ENCODE results near the gene NFE2L1. TPM values are rescaled to one million over a fixed set of nuclear protein-coding genes. Genes with fewer than 3 reads are reported as not detected.

Gene NFE2L1
- total RNA-seq, 1 experiment from 2014 or later: 149 TPM

DNA sequence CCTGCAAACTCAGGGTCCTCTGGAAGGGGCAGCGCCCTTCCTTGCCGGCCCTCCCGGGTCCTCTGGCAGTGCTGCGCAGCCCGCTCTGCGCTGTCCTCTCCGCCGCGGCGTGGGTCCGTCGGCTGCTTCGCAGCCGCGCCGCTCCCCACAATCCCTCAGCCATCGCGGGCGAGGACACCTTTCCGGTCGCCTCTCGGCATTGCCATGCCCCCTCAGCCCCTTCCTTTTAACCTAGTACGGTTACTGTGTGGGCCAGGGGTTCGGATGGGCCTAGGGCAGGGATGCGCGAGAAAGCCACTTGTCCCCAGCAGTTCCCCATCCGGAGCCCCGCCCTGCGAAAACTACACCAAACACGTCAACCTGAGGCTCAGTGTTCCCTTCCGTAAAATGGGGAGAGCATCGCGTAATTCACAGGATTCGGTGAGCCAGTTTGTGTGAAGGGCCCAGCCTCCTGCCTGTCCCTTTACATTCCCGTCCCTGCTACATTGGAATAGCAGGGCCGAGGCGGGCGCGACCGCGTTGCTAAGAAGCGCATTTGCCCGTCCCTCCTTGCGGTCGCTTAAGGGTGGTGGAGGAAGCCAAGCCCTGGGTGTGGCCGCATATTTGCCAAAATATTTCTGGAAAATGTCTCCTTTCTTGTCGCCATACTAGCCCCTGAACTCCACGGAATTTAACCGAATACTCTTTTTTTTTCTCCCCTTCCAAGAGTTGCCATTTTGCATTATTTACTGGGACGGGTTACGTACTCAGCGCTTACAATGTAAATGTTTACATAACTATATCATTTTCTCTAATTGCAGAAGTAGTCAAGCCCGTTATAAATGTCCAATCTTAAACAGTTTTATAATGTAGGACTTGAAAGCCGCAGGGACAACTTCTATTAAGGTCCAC is 23.8 kb upstream of the NFE2L1 start:
- TF ChIP-seq, protein P1, sequence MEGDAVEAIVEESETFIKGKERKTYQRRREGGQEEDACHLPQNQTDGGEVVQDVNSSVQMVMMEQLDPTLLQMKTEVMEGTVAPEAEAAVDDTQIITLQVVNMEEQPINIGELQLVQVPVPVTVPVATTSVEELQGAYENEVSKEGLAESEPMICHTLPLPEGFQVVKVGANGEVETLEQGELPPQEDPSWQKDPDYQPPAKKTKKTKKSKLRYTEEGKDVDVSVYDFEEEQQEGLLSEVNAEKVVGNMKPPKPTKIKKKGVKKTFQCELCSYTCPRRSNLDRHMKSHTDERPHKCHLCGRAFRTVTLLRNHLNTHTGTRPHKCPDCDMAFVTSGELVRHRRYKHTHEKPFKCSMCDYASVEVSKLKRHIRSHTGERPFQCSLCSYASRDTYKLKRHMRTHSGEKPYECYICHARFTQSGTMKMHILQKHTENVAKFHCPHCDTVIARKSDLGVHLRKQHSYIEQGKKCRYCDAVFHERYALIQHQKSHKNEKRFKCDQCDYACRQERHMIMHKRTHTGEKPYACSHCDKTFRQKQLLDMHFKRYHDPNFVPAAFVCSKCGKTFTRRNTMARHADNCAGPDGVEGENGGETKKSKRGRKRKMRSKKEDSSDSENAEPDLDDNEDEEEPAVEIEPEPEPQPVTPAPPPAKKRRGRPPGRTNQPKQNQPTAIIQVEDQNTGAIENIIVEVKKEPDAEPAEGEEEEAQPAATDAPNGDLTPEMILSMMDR (conservative IDR thresholded peaks at IDR 0.05; ENCODE audit: low read depth, low read length): no peak
- no peak for TF ChIP-seq EZH2 (IDR thresholded peaks at IDR 0.05; ENCODE audit: borderline replicate concordance, low read depth, low read length, poor library complexity, severe bottlenecking)
- no peaks in the 10 kb centered on the region for H3K36me3 ChIP-seq (ENCODE audit: insufficient read depth, low read length, poor library complexity, severe bottlenecking)
- peak; percentile 68 for DNase-seq (ENCODE audit: low spot score)
- peak overlapping the region; percentile 57 for H3K27ac ChIP-seq (ENCODE audit: low read depth, low read length, poor library complexity, severe bottlenecking)
- no peaks in the 10 kb centered on the region for H3K9me3 ChIP-seq (ENCODE audit: low read depth, low read length, poor library complexity, severe bottlenecking)
- intact Hi-C loops (cut with micrococcal nuclease; ENCODE audit: unreplicated experiment): loop anchor here (1.0 to 10.0 kb wide), 4 partner anchors 24 to 594 kb away; partner anchors contain the start of gene NFE2L1
- ChIA-PET CTCF (interaction anchor here (0.7 to 1.4 kb wide), 7 partner anchors 30 to 125 kb away, joined by 3 to 8 read pairs (median 4); no protein-coding TSS in a partner anchor), POLR2A (ENCODE audit: low non-redundant PET) (no interaction called here)
- peaks cover 44% of the 10 kb centered on the region for H3K4me1 ChIP-seq (ENCODE audit: insufficient read depth, low read length, poor library complexity, severe bottlenecking)
- no TSS peak for BruUV-seq (replicated peaks)
- peak overlapping the region; percentile 46 for H3K4me3 ChIP-seq (ENCODE audit: low read depth, low read length, poor library complexity, severe bottlenecking)
- no peaks in the 10 kb centered on the region for H3K27me3 ChIP-seq (replicated peaks; ENCODE audit: insufficient read depth, low read depth, low read length, poor library complexity)

DNA sequence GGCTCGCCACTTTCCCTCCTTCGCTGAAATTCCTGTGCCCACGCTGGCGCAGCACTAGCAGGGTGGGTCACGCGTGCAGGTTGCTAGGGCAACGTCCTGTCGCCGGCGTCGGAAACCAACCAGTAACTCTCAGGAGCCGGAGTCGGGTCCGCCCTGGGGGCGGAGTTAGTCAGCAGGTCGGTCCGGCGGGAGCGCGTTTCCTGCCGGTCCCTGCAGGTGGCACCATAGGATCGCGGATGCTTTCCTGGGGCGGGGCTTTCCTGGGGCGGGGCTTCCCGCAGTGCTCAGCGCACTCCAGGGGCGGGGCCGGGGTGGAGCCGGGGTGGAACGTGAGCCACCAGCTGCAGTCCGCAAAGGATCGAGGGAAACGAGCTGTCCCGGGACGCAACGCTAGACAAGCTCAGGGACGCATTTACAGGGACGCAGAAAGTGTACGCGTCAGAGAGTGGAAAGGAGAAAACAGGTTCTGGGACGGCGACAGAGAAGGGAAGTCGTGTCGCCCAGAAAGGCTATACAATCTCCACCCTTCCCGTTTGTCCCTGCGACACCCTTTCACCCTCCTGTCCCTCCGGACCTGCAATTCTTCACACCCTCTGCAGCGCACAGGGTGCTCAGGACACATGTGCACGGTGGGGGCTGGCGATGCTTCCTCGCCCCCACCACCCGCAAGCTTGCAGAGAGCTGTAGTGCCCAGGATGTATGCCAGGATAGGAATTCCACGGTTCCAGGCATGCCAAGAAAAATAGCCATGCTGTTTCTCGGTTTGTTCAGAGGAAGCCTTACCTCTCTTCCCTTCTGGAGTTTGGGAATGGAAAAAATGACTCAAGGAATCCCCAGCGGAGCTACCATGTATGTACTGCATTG is 22.9 kb upstream of the NFE2L1 start:
- peak overlapping the region; percentile 46 for H3K4me3 ChIP-seq (ENCODE audit: low read depth, low read length, poor library complexity, severe bottlenecking)
- no peaks in the 10 kb centered on the region for H3K27me3 ChIP-seq (replicated peaks; ENCODE audit: insufficient read depth, low read depth, low read length, poor library complexity)
- no TSS peak for BruUV-seq (replicated peaks)
- no peak for TF ChIP-seq EZH2 (IDR thresholded peaks at IDR 0.05; ENCODE audit: borderline replicate concordance, low read depth, low read length, poor library complexity, severe bottlenecking)
- TF ChIP-seq, protein P1 (conservative IDR thresholded peaks at IDR 0.05; ENCODE audit: low read depth, low read length): peak; percentile 95
- intact Hi-C loops (cut with micrococcal nuclease; ENCODE audit: unreplicated experiment): loop anchor here (1.0 to 10.0 kb wide), 4 partner anchors 23 to 594 kb away; partner anchors contain the start of gene NFE2L1
- H3K27ac ChIP-seq (ENCODE audit: low read depth, low read length, poor library complexity, severe bottlenecking): no peak overlapping the region
- no peaks in the 10 kb centered on the region for H3K9me3 ChIP-seq (ENCODE audit: low read depth, low read length, poor library complexity, severe bottlenecking)
- H3K36me3 ChIP-seq (ENCODE audit: insufficient read depth, low read length, poor library complexity, severe bottlenecking): no peaks in the 10 kb centered on the region
- POLR2A ChIA-PET (ENCODE audit: low non-redundant PET): no interaction called here
- CTCF ChIA-PET: interaction anchor here (0.5 to 1.4 kb wide), 12 partner anchors 29 to 589 kb away, joined by 3 to 8 read pairs (median 4); no protein-coding TSS in a partner anchor
- peak; percentile 99 for DNase-seq (ENCODE audit: low spot score)
- peaks cover 44% of the 10 kb centered on the region for H3K4me1 ChIP-seq (ENCODE audit: insufficient read depth, low read length, poor library complexity, severe bottlenecking)

DNA sequence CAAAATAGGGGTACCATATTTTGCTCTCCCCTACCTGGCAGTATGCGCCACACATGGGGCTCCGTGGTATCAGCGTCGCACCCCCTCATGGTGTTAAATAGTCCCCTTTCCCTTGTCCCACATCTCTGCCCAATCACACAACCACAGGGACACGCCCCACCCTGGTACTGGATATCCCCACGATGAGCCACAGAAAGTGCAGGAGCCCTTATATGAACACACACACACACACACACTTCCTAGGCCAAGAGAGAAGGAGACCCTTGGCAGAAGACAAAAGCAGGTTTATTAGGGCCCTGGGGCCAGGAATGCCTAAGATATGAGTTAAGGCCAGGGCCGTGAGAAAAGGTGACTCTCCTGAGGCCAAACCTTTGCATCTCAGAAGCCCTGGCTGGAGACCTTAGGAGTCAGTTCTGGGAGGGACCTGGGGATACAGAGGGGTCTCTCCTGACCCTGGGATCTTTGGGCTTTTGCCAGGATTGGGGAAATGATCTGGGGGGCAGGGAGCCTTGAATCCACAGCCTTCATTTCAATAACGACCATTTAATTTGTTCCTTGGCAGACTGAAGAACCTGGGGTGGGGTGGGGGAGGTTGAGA is 22.2 kb upstream of the NFE2L1 start:
- H3K27ac ChIP-seq (ENCODE audit: low read depth, low read length, poor library complexity, severe bottlenecking): no peak overlapping the region
- no peaks in the 10 kb centered on the region for H3K27me3 ChIP-seq (replicated peaks; ENCODE audit: insufficient read depth, low read depth, low read length, poor library complexity)
- intact Hi-C loops (cut with micrococcal nuclease; ENCODE audit: unreplicated experiment): loop anchor here (1.0 to 10.0 kb wide), 5 partner anchors 22 to 593 kb away; partner anchors contain the start of gene NFE2L1
- DNase-seq (ENCODE audit: low spot score): no peak
- peaks cover 44% of the 10 kb centered on the region for H3K4me1 ChIP-seq (ENCODE audit: insufficient read depth, low read length, poor library complexity, severe bottlenecking)
- TF ChIP-seq, protein P1 (conservative IDR thresholded peaks at IDR 0.05; ENCODE audit: low read depth, low read length): no peak
- TF ChIP-seq EZH2 (IDR thresholded peaks at IDR 0.05; ENCODE audit: borderline replicate concordance, low read depth, low read length, poor library complexity, severe bottlenecking): no peak
- peak overlapping the region; percentile 46 for H3K4me3 ChIP-seq (ENCODE audit: low read depth, low read length, poor library complexity, severe bottlenecking)
- ChIA-PET POLR2A (ENCODE audit: low non-redundant PET) (no interaction called here), CTCF (interaction anchor here (0.6 to 1.4 kb wide), 10 partner anchors 10 to 123 kb away, joined by 3 to 7 read pairs (median 4); no protein-coding TSS in a partner anchor)
- no peaks in the 10 kb centered on the region for H3K36me3 ChIP-seq (ENCODE audit: insufficient read depth, low read length, poor library complexity, severe bottlenecking)
- no TSS peak for BruUV-seq (replicated peaks)
- no peaks in the 10 kb centered on the region for H3K9me3 ChIP-seq (ENCODE audit: low read depth, low read length, poor library complexity, severe bottlenecking)
